HEK293 (cell line): Measurements from ENCODE around the gene SNTB2.
"Not testable (repeated sequence)": the region's sequence is repeated elsewhere in the genome, so short reads cannot be mapped to it uniquely, and the experiment has no call there.

ENCODE experiments used
- YY1 ChIP-seq: fragments of 450-650 bp; formaldehyde crosslinking; IDR thresholded peaks from 2 replicates; pipeline ENCODE4 v1.5.1; 2018; ENCODE audit warnings: missing biosample characterization, missing genetic modification characterization
- TF ChIP-seq, protein P1 (sequence below): sonication (generic); formaldehyde crosslinking; IDR thresholded peaks from 2 replicates; pipeline ENCODE4 v1.8.1; 2022; ENCODE audit warnings: mild to moderate bottlenecking, moderate library complexity, missing genetic modification reagents
- TF ChIP-seq, protein P2 (sequence below): fragments of 450-650 bp; formaldehyde crosslinking; IDR thresholded peaks from 2 replicates; pipeline ENCODE4 v1.5.1; 2016; ENCODE audit warnings: missing biosample characterization, missing genetic modification characterization
- TF ChIP-seq, protein P3 (sequence below): fragments of 450-650 bp; formaldehyde crosslinking; IDR thresholded peaks from 2 replicates; pipeline ENCODE4 v1.5.1; 2016; ENCODE audit warnings: missing biosample characterization, missing genetic modification characterization, borderline replicate concordance

GRCh38 chr16:69139464-69139863 lies 47.5 kb upstream of the SNTB2 start:
- TF ChIP-seq, protein P1, sequence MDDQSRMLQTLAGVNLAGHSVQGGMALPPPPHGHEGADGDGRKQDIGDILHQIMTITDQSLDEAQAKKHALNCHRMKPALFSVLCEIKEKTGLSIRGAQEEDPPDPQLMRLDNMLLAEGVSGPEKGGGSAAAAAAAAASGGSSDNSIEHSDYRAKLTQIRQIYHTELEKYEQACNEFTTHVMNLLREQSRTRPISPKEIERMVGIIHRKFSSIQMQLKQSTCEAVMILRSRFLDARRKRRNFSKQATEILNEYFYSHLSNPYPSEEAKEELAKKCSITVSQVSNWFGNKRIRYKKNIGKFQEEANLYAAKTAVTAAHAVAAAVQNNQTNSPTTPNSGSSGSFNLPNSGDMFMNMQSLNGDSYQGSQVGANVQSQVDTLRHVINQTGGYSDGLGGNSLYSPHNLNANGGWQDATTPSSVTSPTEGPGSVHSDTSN (CRISPR knock-in tag), result not testable (repeated sequence)
- not testable (repeated sequence) for TF ChIP-seq YY1
- TF ChIP-seq, protein P2, sequence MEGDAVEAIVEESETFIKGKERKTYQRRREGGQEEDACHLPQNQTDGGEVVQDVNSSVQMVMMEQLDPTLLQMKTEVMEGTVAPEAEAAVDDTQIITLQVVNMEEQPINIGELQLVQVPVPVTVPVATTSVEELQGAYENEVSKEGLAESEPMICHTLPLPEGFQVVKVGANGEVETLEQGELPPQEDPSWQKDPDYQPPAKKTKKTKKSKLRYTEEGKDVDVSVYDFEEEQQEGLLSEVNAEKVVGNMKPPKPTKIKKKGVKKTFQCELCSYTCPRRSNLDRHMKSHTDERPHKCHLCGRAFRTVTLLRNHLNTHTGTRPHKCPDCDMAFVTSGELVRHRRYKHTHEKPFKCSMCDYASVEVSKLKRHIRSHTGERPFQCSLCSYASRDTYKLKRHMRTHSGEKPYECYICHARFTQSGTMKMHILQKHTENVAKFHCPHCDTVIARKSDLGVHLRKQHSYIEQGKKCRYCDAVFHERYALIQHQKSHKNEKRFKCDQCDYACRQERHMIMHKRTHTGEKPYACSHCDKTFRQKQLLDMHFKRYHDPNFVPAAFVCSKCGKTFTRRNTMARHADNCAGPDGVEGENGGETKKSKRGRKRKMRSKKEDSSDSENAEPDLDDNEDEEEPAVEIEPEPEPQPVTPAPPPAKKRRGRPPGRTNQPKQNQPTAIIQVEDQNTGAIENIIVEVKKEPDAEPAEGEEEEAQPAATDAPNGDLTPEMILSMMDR (tag by site-specific recombination), result not testable (repeated sequence)
- TF ChIP-seq, protein P3, sequence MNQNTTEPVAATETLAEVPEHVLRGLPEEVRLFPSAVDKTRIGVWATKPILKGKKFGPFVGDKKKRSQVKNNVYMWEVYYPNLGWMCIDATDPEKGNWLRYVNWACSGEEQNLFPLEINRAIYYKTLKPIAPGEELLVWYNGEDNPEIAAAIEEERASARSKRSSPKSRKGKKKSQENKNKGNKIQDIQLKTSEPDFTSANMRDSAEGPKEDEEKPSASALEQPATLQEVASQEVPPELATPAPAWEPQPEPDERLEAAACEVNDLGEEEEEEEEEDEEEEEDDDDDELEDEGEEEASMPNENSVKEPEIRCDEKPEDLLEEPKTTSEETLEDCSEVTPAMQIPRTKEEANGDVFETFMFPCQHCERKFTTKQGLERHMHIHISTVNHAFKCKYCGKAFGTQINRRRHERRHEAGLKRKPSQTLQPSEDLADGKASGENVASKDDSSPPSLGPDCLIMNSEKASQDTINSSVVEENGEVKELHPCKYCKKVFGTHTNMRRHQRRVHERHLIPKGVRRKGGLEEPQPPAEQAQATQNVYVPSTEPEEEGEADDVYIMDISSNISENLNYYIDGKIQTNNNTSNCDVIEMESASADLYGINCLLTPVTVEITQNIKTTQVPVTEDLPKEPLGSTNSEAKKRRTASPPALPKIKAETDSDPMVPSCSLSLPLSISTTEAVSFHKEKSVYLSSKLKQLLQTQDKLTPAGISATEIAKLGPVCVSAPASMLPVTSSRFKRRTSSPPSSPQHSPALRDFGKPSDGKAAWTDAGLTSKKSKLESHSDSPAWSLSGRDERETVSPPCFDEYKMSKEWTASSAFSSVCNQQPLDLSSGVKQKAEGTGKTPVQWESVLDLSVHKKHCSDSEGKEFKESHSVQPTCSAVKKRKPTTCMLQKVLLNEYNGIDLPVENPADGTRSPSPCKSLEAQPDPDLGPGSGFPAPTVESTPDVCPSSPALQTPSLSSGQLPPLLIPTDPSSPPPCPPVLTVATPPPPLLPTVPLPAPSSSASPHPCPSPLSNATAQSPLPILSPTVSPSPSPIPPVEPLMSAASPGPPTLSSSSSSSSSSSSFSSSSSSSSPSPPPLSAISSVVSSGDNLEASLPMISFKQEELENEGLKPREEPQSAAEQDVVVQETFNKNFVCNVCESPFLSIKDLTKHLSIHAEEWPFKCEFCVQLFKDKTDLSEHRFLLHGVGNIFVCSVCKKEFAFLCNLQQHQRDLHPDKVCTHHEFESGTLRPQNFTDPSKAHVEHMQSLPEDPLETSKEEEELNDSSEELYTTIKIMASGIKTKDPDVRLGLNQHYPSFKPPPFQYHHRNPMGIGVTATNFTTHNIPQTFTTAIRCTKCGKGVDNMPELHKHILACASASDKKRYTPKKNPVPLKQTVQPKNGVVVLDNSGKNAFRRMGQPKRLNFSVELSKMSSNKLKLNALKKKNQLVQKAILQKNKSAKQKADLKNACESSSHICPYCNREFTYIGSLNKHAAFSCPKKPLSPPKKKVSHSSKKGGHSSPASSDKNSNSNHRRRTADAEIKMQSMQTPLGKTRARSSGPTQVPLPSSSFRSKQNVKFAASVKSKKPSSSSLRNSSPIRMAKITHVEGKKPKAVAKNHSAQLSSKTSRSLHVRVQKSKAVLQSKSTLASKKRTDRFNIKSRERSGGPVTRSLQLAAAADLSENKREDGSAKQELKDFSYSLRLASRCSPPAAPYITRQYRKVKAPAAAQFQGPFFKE (tag by site-specific recombination), result not testable (repeated sequence)
